Measurements from ENCODE around the gene BRD3OS. TPM values are rescaled to one million over a fixed set of nuclear protein-coding genes. Genes with fewer than 3 reads are reported as not detected.
"Not testable (repeated sequence)": the region's sequence is repeated elsewhere in the genome, so short reads cannot be mapped to it uniquely, and the experiment has no call there.

The BRD3OS gene
- total and polyA plus RNA-seq, 4 donors: 5.8 to 17.3 (median 11.0) TPM

DNA sequence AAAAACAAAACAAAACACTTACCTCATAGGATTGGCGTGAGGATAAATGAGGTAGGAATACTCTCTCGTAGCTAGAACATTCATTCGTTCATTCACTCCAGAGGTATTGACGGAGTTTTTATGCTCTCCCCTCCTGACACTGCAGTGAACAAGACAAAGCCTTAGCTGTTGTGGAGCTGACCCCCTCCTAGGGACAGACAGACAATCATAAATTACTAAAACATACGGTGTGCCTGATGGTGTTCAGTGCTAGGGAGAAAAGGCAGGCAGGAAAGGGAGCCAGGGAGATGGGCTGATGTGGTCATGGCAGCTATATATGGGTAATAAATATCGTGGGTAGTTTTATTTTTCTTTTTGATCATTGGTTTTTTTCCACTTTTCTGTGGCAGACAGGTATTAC lies 48.2 kb downstream of the BRD3OS start:
- Histone ChIP-seq H3K9me3 (ENCODE audit: control insufficient read depth, low read length) (peaks cover 2% of the 10 kb centered on the region), H3K27me3 (ENCODE audit: control insufficient read depth in 1 of 2, insufficient read depth in 2 of 2, low read length in 1 of 2) (no peaks in the 10 kb centered on the region), H3K36me3 (ENCODE audit: control insufficient read depth in 1 of 2, insufficient read depth in 2 of 2, low read length in 1 of 2) (no peaks in the 10 kb centered on the region), H3K4me1 (ENCODE audit: control insufficient read depth in 1 of 2, insufficient read depth in 2 of 2, low read length in 2 of 2) (no peaks in the 10 kb centered on the region), H3K27ac (ENCODE audit: low read depth in 1 of 2, low read length in 2 of 2) (no peak overlapping the region), H3K4me3 (ENCODE audit: low read length in 2 of 2) (no peak overlapping the region)
- ATAC-seq (ENCODE audit: low FRiP score) (no peak), DNase-seq (no peak)
- WGBS, 2 donors: 43 to 54% methylated on average over 6 of the region's 6 CpGs
- intact Hi-C loops (cut with DNase I): loop anchor here in 1 of 2 donors (2.0 to 5.0 kb wide), 2 partner anchors 55 to 1429 kb away; partner anchors contain the start of gene MRPS2

DNA sequence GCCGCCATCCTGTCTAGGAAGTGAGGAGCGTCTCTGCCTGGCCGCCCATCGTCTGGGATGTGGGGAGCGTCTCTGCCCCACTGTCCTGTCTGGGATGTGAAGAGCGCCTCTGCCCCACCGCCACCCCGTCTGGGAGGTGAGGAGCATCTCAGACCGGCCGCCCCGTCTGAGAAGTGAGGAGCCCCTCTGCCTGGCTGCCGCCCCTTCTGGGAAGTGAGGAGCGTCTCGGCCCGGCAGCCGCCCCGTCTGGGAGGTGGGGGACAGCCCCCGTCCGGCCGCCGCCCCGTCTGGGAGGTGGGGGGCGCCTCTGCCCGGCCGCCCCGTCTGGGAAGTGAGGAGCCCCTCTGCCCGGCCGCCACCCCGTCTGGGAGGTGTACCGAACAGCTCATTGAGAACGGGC lies 50.4 kb downstream of the BRD3OS start:
- H3K27ac ChIP-seq (ENCODE audit: low read depth in 1 of 2, low read length in 2 of 2); DNase-seq; H3K27me3 ChIP-seq (ENCODE audit: control insufficient read depth in 1 of 2, insufficient read depth in 2 of 2, low read length in 1 of 2); H3K4me1 ChIP-seq (ENCODE audit: control insufficient read depth in 1 of 2, insufficient read depth in 2 of 2, low read length in 2 of 2); H3K9me3 ChIP-seq (ENCODE audit: control insufficient read depth, low read length); intact Hi-C loops (cut with DNase I); ATAC-seq (ENCODE audit: low FRiP score); H3K4me3 ChIP-seq (ENCODE audit: low read length in 2 of 2); H3K36me3 ChIP-seq (ENCODE audit: control insufficient read depth in 1 of 2, insufficient read depth in 2 of 2, low read length in 1 of 2): not testable (repeated sequence)
- WGBS, 2 donors: 88% methylated on average over 27 to 31 of the region's 31 CpGs

DNA sequence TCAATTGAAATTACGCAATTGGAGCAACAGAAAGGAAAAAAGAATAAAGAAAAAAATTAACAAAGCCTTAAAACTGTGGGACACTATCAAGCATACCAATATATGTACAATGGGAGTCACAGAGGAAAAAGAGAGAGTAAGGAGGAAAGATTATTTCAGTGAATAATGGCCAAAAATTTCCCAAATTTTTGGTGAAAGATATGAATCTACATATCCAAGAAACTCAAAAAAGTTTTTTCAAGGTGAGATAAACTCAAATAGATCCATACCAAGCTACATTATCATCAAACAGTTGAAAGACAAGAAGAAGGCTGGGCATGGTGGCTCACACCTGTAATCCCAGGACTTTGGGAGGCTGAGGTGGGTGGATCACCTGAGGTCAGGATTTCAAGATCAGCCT lies 51.4 kb downstream of the BRD3OS start:
- DNase-seq (no peak), ATAC-seq (ENCODE audit: low FRiP score) (no peak)
- Histone ChIP-seq H3K9me3 (ENCODE audit: control insufficient read depth, low read length) (peaks cover 8% of the 10 kb centered on the region), H3K27ac (ENCODE audit: low read depth in 1 of 2, low read length in 2 of 2) (no peak overlapping the region), H3K27me3 (ENCODE audit: control insufficient read depth in 1 of 2, insufficient read depth in 2 of 2, low read length in 1 of 2) (no peaks in the 10 kb centered on the region), H3K36me3 (ENCODE audit: control insufficient read depth in 1 of 2, insufficient read depth in 2 of 2, low read length in 1 of 2) (no peaks in the 10 kb centered on the region), H3K4me1 (ENCODE audit: control insufficient read depth in 1 of 2, insufficient read depth in 2 of 2, low read length in 2 of 2) (no peaks in the 10 kb centered on the region), H3K4me3 (ENCODE audit: low read length in 2 of 2) (no peak overlapping the region)
- WGBS, 2 donors: 42 to 45% methylated on average over 1 of the region's 1 CpG
- intact Hi-C loops (cut with DNase I): no loop called here

Other genes starting within 250 kb of the BRD3OS start
- 10 to 100 TPM; 12.0 to 25.4 TPM for gene VAV2, start 33.2 kb upstream of the BRD3OS start, total RNA-seq
- gene VAV2, start 33.2 kb upstream of the BRD3OS start, polyA plus RNA-seq: 10 to 100 TPM in 1 of 2 donors, 1 to 10 TPM in 1; 9.0 to 11.6 TPM
- 10 to 100 TPM; 24.4 to 38.0 TPM for gene BRD3, start 42.5 kb downstream of the BRD3OS start, total RNA-seq
- 10 to 100 TPM in 1 of 2 donors, 1 to 10 TPM in 1; 6.6 to 14.5 TPM for gene BRD3, start 42.5 kb downstream of the BRD3OS start, polyA plus RNA-seq
- 10 to 100 TPM; 15.4 to 25.1 TPM for gene WDR5, start 110.6 kb downstream of the BRD3OS start, total RNA-seq
- 10 to 100 TPM; 11.5 to 14.9 TPM for gene WDR5, start 110.6 kb downstream of the BRD3OS start, polyA plus RNA-seq
- gene RNU6ATAC, start 139.1 kb downstream of the BRD3OS start, total RNA-seq: 100 to 1,000 TPM; 119 to 181 TPM
- not detected for gene RNU6ATAC, start 139.1 kb downstream of the BRD3OS start, polyA plus RNA-seq